ENCODE results near the gene ITGBL1.

ITGBL1 gene

GRCh38 chr13:101661839-101662238, 209.4 kb downstream of the ITGBL1 start:
- DNase-seq (ENCODE audit: extremely low read depth, insufficient read length), result no peak
- Histone ChIP-seq H3K27me3 (replicated peaks; ENCODE audit: control insufficient read depth, insufficient read depth, low read length) (no peaks in the 10 kb centered on the region), H3K36me3 (ENCODE audit: control insufficient read depth, insufficient read depth, low read length) (no peaks in the 10 kb centered on the region), H3K4me3 (replicated peaks; ENCODE audit: low read depth, low read length) (no peak overlapping the region)
- no peak for TF ChIP-seq CTCF (IDR thresholded peaks at IDR 0.05; ENCODE audit: insufficient read depth, low read length, poor library complexity, severe bottlenecking)

- no peak for TF ChIP-seq CTCF (IDR thresholded peaks at IDR 0.05; ENCODE audit: insufficient read depth, low read length, poor library complexity, severe bottlenecking)
Observed at GRCh38 chr13:101673360-101674105, 221.1 kb downstream of the ITGBL1 start.

GRCh38 chr13:101681834-101682233, 229.4 kb downstream of the ITGBL1 start:
- H3K36me3 ChIP-seq (ENCODE audit: control insufficient read depth, insufficient read depth, low read length), result no peaks in the 10 kb centered on the region
- H3K4me3 ChIP-seq (replicated peaks; ENCODE audit: low read depth, low read length), result no peak overlapping the region
- no peak for DNase-seq (ENCODE audit: extremely low read depth, insufficient read length)
- no peak for TF ChIP-seq CTCF (IDR thresholded peaks at IDR 0.05; ENCODE audit: insufficient read depth, low read length, poor library complexity, severe bottlenecking)
- H3K27me3 ChIP-seq (replicated peaks; ENCODE audit: control insufficient read depth, insufficient read depth, low read length), result no peaks in the 10 kb centered on the region

More at GRCh38 chr13:101673360-101674105, 221.1 kb downstream of the ITGBL1 start:
- DNase-seq (ENCODE audit: extremely low read depth, insufficient read length), result no peak
- Histone ChIP-seq H3K27me3 (replicated peaks; ENCODE audit: control insufficient read depth, insufficient read depth, low read length) (no peaks in the 10 kb centered on the region), H3K4me3 (replicated peaks; ENCODE audit: low read depth, low read length) (no peak overlapping the region), H3K36me3 (ENCODE audit: control insufficient read depth, insufficient read depth, low read length) (no peaks in the 10 kb centered on the region)

- no peaks in the 10 kb centered on the region for H3K27me3 ChIP-seq (replicated peaks; ENCODE audit: control insufficient read depth, insufficient read depth, low read length)
- no peak for TF ChIP-seq CTCF (IDR thresholded peaks at IDR 0.05; ENCODE audit: insufficient read depth, low read length, poor library complexity, severe bottlenecking)
- H3K36me3 ChIP-seq (ENCODE audit: control insufficient read depth, insufficient read depth, low read length), result no peaks in the 10 kb centered on the region
- no peak overlapping the region for H3K4me3 ChIP-seq (replicated peaks; ENCODE audit: low read depth, low read length)
- no peak for DNase-seq (ENCODE audit: extremely low read depth, insufficient read length)
Observed at GRCh38 chr13:101686003-101686402, 233.5 kb downstream of the ITGBL1 start.

- Histone ChIP-seq H3K4me3 (replicated peaks; ENCODE audit: low read depth, low read length) (no peak overlapping the region), H3K36me3 (ENCODE audit: control insufficient read depth, insufficient read depth, low read length) (no peaks in the 10 kb centered on the region), H3K27me3 (replicated peaks; ENCODE audit: control insufficient read depth, insufficient read depth, low read length) (no peaks in the 10 kb centered on the region)
- no peak for TF ChIP-seq CTCF (IDR thresholded peaks at IDR 0.05; ENCODE audit: insufficient read depth, low read length, poor library complexity, severe bottlenecking)
- no peak for DNase-seq (ENCODE audit: extremely low read depth, insufficient read length)
Observed at GRCh38 chr13:101690871-101691270, 238.4 kb downstream of the ITGBL1 start.
